Left lung (tissue), 10 donors: Measurements from ENCODE around the gene PRKN. TPM values are rescaled to one million over a fixed set of nuclear protein-coding genes. Genes with fewer than 3 reads are reported as not detected.

ENCODE experiments used
- ATAC-seq: fragments of 200-7000 bp; cut with Tn5 transposase; one replicate; pipeline ENCODE4 v1.9.1; 2020; ENCODE audit warnings: moderate library complexity
- DNase-seq, 4 donors: peaks; one replicate each; pipeline ENCODE4 v3.0.0-alpha.2; 2013 to 2020
- H3K27ac ChIP-seq, 2 donors: fragments of 200-600 bp; sonication (generic) in 1 of 2; one replicate each; pipeline versions ENCODE4 v1.5.0 to v1.8.0; 2020 to 2021
- H3K27me3 ChIP-seq, 2 donors: fragments of 200-600 bp; sonication (generic) in 1 of 2; one replicate each; pipeline versions ENCODE4 v1.5.0 to v1.8.0; 2020 to 2021
- H3K36me3 ChIP-seq, 2 donors: fragments of 200-600 bp; sonication (generic) in 1 of 2; one replicate each; pipeline versions ENCODE4 v1.5.0 to v1.8.0; 2020 to 2021
- H3K4me1 ChIP-seq, 2 donors: fragments of 200-600 bp; one replicate each; pipeline ENCODE4 v1.8.0; 2021
- H3K4me3 ChIP-seq, 2 donors: fragments of 200-600 bp; sonication (generic) in 1 of 2; one replicate each; pipeline versions ENCODE4 v1.5.0 to v1.8.0; 2020 to 2021; ENCODE audit warnings: mild to moderate bottlenecking in 1 of 2
- H3K9me3 ChIP-seq, 2 donors: fragments of 200-600 bp; sonication (generic) in 1 of 2; one replicate each; pipeline versions ENCODE4 v1.5.0 to v1.8.0; 2020 to 2021
- intact Hi-C, 2 donors: fragments of 100-400 bp; cut with DNase I; formaldehyde crosslinking; loops; one replicate each; pipeline versions ENCODE4 v1.11.2 to v1.14.2; 2022
- polyA plus RNA-seq, 6 donors: library from polyadenylated mRNA; unstranded; fragments of 120-200 nt; gene quantifications; one replicate each; pipeline ENCODE4 v1.2.1, GENCODE V29; 2013; ENCODE audit not compliant: insufficient read length in 6 of 6
- total RNA-seq, 2 donors: library from RNA; stranded (reverse); fragmentation: NEBNext Ultra II Directional; extraction: Animal tissue kit (Norgen Biotek cat#: 25700); gene quantifications; one replicate each; pipeline ENCODE4 v1.2.1, GENCODE V29; 2021
- TF ChIP-seq, protein P1 (sequence below), 2 donors: fragments of 200-600 bp; sonication (generic) in 1 of 2; IDR thresholded peaks; one replicate each; pipeline versions ENCODE4 v1.5.0 to v1.8.0; 2021; ENCODE audit warnings: antibody characterized with exemption in 2 of 2
- donor health status: DM: no; HTN: yes; CAD: no.
- donor health status: DM: no; HTN: no; CAD: no.

PRKN gene
- total and polyA plus RNA-seq, 8 donors = 1.9 to 4.3 (median 2.5) TPM

DNA sequence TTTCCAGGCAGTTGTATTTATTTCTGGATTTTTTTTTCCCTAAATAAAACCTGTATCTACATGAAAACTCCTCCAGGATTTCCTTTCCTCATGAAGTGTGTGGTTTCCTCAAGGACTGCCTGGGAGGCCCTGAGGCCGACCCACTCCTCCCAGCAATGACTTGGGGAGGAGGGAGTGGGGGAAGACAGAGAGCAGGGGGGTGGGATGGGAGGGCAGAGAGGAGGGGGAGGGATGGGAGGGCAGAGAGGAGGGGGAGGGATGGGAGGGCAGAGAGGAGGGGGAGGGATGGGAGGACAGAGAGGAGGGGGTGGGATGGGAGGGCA lies 1291.9 kb downstream of the PRKN start:
- Histone ChIP-seq H3K27ac (peak overlapping the region in 1 of 2 donors; percentile 4), H3K27me3 (no peaks in the 10 kb centered on the region), H3K4me3 (no peak overlapping the region), H3K9me3 (no peaks in the 10 kb centered on the region), H3K36me3 (no peaks in the 10 kb centered on the region), H3K4me1 (no peaks in the 10 kb centered on the region)
- DNase-seq (no peak), ATAC-seq (no peak)
- intact Hi-C loops = no loop called here
- TF ChIP-seq, protein P1, sequence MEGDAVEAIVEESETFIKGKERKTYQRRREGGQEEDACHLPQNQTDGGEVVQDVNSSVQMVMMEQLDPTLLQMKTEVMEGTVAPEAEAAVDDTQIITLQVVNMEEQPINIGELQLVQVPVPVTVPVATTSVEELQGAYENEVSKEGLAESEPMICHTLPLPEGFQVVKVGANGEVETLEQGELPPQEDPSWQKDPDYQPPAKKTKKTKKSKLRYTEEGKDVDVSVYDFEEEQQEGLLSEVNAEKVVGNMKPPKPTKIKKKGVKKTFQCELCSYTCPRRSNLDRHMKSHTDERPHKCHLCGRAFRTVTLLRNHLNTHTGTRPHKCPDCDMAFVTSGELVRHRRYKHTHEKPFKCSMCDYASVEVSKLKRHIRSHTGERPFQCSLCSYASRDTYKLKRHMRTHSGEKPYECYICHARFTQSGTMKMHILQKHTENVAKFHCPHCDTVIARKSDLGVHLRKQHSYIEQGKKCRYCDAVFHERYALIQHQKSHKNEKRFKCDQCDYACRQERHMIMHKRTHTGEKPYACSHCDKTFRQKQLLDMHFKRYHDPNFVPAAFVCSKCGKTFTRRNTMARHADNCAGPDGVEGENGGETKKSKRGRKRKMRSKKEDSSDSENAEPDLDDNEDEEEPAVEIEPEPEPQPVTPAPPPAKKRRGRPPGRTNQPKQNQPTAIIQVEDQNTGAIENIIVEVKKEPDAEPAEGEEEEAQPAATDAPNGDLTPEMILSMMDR (IDR thresholded peaks at IDR 0.05) = no peak

DNA sequence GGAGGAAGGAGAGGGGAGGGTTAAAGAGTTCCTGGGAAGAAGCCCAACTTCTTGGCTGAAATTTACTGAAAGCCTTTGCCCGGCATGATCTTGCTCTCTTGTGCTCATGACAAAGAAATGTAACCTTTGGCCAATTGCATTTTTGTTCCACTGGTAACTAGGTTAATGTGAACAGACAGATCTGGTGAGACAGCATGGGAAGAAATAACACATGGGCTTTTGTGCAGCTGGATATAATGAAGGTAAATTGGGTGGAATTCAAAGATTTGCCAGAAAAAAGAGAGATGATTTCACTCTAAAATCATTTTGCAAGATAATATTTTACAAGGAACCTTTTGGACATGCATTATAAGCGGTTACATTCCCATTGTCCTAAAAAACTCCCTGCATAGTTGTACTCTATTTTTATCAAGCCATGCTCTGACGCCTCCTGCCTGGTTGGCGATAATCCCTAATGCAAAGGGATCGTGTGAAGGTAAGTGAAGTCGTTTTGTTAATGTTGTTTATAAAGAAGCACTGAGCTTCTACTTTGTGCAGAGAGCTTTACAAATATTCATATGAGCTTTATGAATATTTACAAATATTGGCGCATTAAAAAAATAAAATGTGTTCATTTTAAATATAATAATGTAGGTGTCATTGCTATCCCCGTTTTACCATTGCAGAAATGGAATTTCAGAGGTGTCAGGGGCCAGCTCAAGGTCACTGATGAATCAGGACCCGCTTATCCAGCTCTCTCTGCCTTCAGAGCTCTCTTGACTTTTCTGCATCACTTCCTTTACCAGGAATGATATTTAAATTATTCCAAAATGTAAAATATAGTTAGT lies 1292.4 kb downstream of the PRKN start:
- Histone ChIP-seq H3K9me3 (no peaks in the 10 kb centered on the region), H3K36me3 (no peaks in the 10 kb centered on the region), H3K4me1 (no peaks in the 10 kb centered on the region), H3K27ac (peak overlapping the region in 1 of 2 donors; percentile 4), H3K27me3 (no peaks in the 10 kb centered on the region), H3K4me3 (no peak overlapping the region)
- ATAC-seq (peak; percentile 64), DNase-seq (peak in 1 of 4 donors; percentile 33)
- TF ChIP-seq, protein P1 (IDR thresholded peaks at IDR 0.05) = no peak
- intact Hi-C loops = no loop called here

DNA sequence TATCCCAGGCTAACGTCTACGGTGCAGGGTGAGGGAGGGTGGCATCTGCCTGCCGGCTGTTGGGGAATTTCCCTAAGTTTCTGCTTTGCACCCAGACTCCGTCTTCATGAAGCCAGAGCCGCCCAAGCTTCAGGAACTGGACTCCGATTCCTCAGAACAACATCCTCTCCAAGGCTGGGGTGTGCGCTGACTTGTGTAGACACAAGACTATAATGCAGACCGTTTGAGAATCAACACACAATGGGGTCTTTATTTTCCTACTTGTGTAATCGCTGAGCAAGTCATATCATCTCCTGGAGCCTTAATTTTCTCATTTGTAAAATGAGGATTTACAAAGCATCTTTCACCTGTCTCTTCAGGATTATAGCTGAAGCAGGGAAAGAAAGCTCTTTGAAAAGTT lies 1293.2 kb downstream of the PRKN start:
- Histone ChIP-seq H3K27me3 (no peaks in the 10 kb centered on the region), H3K27ac (peak overlapping the region in 1 of 2 donors; percentile 33), H3K4me1 (no peaks in the 10 kb centered on the region), H3K9me3 (no peaks in the 10 kb centered on the region), H3K36me3 (no peaks in the 10 kb centered on the region), H3K4me3 (no peak overlapping the region)
- intact Hi-C loops = no loop called here
- ATAC-seq (no peak), DNase-seq (no peak)
- TF ChIP-seq, protein P1 (IDR thresholded peaks at IDR 0.05) = no peak

DNA sequence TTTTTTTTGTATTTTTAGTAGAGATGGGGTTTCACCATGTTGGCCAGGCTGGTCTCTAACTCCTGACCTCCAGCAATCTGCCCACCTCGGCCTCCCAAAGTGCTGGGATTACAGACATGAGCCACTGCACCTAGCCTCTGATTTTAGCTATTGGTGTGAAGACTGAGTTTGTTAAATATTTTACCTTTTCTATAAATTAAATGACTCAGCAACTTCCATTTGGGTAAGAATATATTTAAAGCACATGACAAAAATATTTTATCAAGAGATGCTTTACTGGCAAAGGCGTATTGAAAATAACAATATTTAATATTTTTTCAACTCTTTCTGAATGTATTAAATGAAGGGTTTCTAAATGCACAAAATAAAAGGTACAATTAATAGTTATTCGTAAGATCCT lies 1295.0 kb downstream of the PRKN start:
- H3K4me1 ChIP-seq = no peaks in the 10 kb centered on the region
- no peaks in the 10 kb centered on the region for H3K27me3 ChIP-seq
- TF ChIP-seq, protein P1 (IDR thresholded peaks at IDR 0.05) = no peak
- H3K4me3 ChIP-seq = no peak overlapping the region
- DNase-seq (no peak), ATAC-seq (no peak)
- H3K36me3 ChIP-seq = no peaks in the 10 kb centered on the region
- H3K27ac ChIP-seq = no peak overlapping the region
- intact Hi-C loops = no loop called here
- H3K9me3 ChIP-seq = no peaks in the 10 kb centered on the region

DNA sequence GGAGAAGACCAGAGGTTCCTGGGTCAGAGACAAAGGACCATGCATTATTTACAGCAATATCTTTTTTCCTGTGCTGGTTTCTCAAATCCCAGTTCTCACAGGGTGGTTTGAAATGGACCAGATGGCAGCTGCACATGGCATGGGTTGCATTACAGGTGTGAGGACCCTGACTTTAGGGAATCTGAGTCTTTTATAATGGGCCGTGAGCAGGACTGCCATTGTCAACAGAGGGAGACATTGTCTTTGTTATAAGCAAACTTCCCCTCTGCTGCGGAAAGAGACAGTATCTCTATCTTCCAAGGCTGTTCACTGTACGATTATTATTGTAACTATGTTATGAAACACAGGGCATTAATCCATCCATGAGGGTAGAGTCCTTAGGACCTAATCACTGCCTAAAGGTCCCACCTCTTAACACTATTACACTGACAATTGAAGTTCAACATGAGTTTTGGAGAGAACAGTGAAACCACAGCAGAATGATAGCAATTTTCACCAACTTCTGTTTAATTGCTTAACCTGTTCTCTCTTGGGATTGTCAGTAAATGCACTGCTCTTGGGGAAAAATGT lies 1297.6 kb downstream of the PRKN start:
- TF ChIP-seq, protein P1 (IDR thresholded peaks at IDR 0.05) = no peak
- intact Hi-C loops = no loop called here
- Histone ChIP-seq H3K36me3 (no peaks in the 10 kb centered on the region), H3K27ac (no peak overlapping the region), H3K27me3 (no peaks in the 10 kb centered on the region), H3K9me3 (no peaks in the 10 kb centered on the region), H3K4me1 (no peaks in the 10 kb centered on the region), H3K4me3 (no peak overlapping the region)
- no peak for ATAC-seq
- no peak for DNase-seq
